ENCODE data around the gene SENP1. TPM values are rescaled to one million over a fixed set of nuclear protein-coding genes. Genes with fewer than 3 reads are reported as not detected.

Gene SENP1
- total RNA-seq, 1 donor from 2014 or later = 31.2 TPM

DNA sequence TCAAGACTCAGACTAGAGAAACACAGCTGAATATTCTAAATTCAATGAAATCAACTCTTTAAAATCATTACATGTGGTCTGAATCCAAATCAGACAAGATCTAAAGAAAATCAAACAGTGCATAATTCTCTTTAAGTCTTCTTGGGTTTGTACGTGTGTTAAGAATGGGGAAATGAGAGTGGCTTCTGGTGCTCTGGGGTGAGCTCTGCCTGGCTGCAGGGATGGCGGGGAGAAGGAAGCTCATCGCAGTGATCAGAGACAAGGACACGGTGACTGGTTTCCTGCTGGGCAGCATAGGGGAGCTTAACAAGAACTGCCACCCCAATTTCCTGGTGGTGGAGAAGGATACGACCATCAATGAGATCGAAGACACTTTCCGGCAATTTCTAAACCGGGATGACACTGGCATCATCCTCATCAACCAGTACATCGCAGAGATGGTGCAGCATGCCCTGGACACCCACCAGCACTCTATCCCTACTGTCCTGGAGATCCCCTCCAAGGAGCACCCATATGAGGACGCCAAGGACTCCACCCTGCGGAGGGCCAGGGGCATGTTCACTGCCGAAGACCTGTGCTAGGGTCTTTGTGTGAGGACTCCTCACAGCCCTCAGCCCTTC, 20.9 kb downstream of the SENP1 start:
- peaks cover 9% of the 10 kb centered on the region for H3K36me3 Mint-ChIP-seq (ENCODE audit: low read depth, unreplicated experiment)
- no peak overlapping the region for H3K27ac Mint-ChIP-seq (ENCODE audit: unreplicated experiment)
- H3K4me1 Mint-ChIP-seq (ENCODE audit: unreplicated experiment) = peaks cover 2% of the 10 kb centered on the region
- H3K9me3 Mint-ChIP-seq (ENCODE audit: unreplicated experiment) = no peaks in the 10 kb centered on the region
- no peaks in the 10 kb centered on the region for H3K27me3 Mint-ChIP-seq (ENCODE audit: unreplicated experiment)
- TF ChIP-seq, protein P1, sequence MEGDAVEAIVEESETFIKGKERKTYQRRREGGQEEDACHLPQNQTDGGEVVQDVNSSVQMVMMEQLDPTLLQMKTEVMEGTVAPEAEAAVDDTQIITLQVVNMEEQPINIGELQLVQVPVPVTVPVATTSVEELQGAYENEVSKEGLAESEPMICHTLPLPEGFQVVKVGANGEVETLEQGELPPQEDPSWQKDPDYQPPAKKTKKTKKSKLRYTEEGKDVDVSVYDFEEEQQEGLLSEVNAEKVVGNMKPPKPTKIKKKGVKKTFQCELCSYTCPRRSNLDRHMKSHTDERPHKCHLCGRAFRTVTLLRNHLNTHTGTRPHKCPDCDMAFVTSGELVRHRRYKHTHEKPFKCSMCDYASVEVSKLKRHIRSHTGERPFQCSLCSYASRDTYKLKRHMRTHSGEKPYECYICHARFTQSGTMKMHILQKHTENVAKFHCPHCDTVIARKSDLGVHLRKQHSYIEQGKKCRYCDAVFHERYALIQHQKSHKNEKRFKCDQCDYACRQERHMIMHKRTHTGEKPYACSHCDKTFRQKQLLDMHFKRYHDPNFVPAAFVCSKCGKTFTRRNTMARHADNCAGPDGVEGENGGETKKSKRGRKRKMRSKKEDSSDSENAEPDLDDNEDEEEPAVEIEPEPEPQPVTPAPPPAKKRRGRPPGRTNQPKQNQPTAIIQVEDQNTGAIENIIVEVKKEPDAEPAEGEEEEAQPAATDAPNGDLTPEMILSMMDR (IDR thresholded peaks at IDR 0.05; ENCODE audit: unreplicated experiment) = no peak
- H3K4me3 Mint-ChIP-seq (ENCODE audit: unreplicated experiment) = no peak overlapping the region
- no peak for DNase-seq (ENCODE audit: low spot score)

DNA sequence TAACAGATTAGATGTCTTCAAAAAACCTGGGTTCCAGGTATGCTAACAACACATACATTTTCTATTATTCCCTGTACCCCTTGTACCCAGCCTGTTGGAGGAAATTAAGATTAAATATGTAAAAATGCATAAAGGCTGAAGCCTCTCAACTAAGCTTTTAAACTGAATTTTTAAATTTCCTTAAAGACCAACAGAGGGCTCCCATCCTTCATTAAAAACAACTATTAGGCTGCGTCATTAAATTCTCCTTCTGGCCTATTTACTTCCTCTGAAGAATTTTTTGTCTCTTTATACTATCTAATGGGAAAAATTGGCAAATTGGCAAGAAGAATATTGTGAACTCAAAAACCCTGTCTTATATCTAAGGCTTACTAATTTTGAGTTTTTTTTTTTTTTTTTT, 21.8 kb downstream of the SENP1 start:
- TF ChIP-seq, protein P1 (IDR thresholded peaks at IDR 0.05; ENCODE audit: unreplicated experiment) = no peak
- Mint-ChIP-seq H3K27me3 (ENCODE audit: unreplicated experiment) (no peaks in the 10 kb centered on the region), H3K4me1 (ENCODE audit: unreplicated experiment) (peaks cover 2% of the 10 kb centered on the region), H3K4me3 (ENCODE audit: unreplicated experiment) (no peak overlapping the region), H3K36me3 (ENCODE audit: low read depth, unreplicated experiment) (peaks cover 9% of the 10 kb centered on the region), H3K9me3 (ENCODE audit: unreplicated experiment) (no peaks in the 10 kb centered on the region), H3K27ac (ENCODE audit: unreplicated experiment) (no peak overlapping the region)
- no peak for DNase-seq (ENCODE audit: low spot score)

DNA sequence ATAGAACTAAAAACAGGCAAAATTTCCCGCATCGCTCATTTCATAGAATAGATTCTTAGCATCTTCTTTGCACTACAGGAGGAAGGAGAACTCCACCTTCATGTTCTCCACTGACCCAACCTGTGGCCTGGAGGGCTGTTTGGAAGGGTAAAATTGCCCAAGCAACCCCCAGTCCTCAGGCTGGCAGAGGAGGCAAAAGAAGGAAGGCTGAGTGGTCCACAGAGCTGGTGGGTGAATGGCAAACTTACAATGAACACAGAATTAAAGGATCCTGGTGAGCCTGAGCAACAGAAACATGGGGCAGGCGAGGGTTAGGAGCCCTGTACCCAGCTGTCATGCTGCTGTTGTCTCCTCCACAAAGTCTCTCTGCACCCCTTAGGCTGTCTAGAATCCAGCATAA, 25.1 kb downstream of the SENP1 start:
- Mint-ChIP-seq H3K27me3 (ENCODE audit: unreplicated experiment) (no peaks in the 10 kb centered on the region), H3K4me3 (ENCODE audit: unreplicated experiment) (no peak overlapping the region), H3K36me3 (ENCODE audit: low read depth, unreplicated experiment) (peaks cover 9% of the 10 kb centered on the region), H3K9me3 (ENCODE audit: unreplicated experiment) (no peaks in the 10 kb centered on the region), H3K4me1 (ENCODE audit: unreplicated experiment) (peaks cover 2% of the 10 kb centered on the region), H3K27ac (ENCODE audit: unreplicated experiment) (no peak overlapping the region)
- TF ChIP-seq, protein P1 (IDR thresholded peaks at IDR 0.05; ENCODE audit: unreplicated experiment) = no peak
- DNase-seq (ENCODE audit: low spot score) = no peak

DNA sequence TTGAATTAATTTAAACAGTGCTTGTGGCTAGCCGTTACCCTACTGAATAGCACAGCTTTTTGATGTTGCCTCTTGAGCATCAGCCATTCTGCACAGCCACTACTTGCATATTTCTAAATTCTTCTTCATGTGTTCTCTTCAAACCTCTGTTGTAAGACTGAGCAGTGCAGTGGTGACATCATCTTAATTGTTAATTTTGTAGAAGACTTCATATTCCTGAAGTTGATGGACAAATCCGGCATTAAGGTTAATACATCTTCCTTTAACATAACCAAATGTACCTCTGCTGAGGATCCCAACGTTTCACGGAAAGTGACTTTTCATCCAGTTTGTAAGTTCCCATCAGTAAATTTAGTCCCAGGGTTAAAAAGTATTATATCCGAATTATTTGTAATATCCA, 25.6 kb downstream of the SENP1 start:
- peaks cover 9% of the 10 kb centered on the region for H3K36me3 Mint-ChIP-seq (ENCODE audit: low read depth, unreplicated experiment)
- H3K4me1 Mint-ChIP-seq (ENCODE audit: unreplicated experiment) = peaks cover 2% of the 10 kb centered on the region
- TF ChIP-seq, protein P1 (IDR thresholded peaks at IDR 0.05; ENCODE audit: unreplicated experiment) = no peak
- DNase-seq (ENCODE audit: low spot score) = no peak
- H3K27ac Mint-ChIP-seq (ENCODE audit: unreplicated experiment) = no peak overlapping the region
- H3K27me3 Mint-ChIP-seq (ENCODE audit: unreplicated experiment) = no peaks in the 10 kb centered on the region
- no peaks in the 10 kb centered on the region for H3K9me3 Mint-ChIP-seq (ENCODE audit: unreplicated experiment)
- H3K4me3 Mint-ChIP-seq (ENCODE audit: unreplicated experiment) = no peak overlapping the region

DNA sequence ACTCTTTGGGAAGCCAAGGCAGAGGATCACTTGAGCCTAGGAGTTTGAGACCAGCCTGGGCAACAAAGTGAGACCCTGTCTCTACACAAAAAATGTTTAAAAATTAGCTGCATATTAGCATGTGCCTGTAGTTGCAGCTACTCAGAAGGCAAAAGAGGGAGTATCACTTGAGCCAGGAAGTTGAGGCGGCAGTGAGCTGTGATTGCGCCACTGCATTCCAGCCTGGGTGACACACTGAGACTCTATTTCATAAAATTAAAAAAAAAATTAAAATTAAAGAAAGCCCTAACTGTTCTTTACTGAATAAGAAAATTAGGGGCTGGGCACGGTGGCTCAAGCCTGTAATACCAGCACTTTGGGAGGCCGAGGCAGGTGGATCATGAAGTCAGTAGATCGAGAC, 27.0 kb downstream of the SENP1 start:
- no peaks in the 10 kb centered on the region for H3K27me3 Mint-ChIP-seq (ENCODE audit: unreplicated experiment)
- no peak for DNase-seq (ENCODE audit: low spot score)
- H3K4me1 Mint-ChIP-seq (ENCODE audit: unreplicated experiment) = no peaks in the 10 kb centered on the region
- no peak overlapping the region for H3K4me3 Mint-ChIP-seq (ENCODE audit: unreplicated experiment)
- H3K9me3 Mint-ChIP-seq (ENCODE audit: unreplicated experiment) = no peaks in the 10 kb centered on the region
- H3K27ac Mint-ChIP-seq (ENCODE audit: unreplicated experiment) = no peak overlapping the region
- TF ChIP-seq, protein P1 (IDR thresholded peaks at IDR 0.05; ENCODE audit: unreplicated experiment) = no peak
- H3K36me3 Mint-ChIP-seq (ENCODE audit: low read depth, unreplicated experiment) = peaks cover 5% of the 10 kb centered on the region

Data from endothelial cell (in vitro differentiated cells).